ENCODE results near the gene DKKL1. TPM values are rescaled to one million over a fixed set of nuclear protein-coding genes. Genes with fewer than 3 reads are reported as not detected.
"Not testable (repeated sequence)": the region's sequence is repeated elsewhere in the genome, so short reads cannot be mapped to it uniquely, and the experiment has no call there.

DKKL1 gene
- total RNA-seq, 6 donors from 2014 or later, result 0.40 to 0.69 (median 0.61) TPM; not detected in 3

DNA sequence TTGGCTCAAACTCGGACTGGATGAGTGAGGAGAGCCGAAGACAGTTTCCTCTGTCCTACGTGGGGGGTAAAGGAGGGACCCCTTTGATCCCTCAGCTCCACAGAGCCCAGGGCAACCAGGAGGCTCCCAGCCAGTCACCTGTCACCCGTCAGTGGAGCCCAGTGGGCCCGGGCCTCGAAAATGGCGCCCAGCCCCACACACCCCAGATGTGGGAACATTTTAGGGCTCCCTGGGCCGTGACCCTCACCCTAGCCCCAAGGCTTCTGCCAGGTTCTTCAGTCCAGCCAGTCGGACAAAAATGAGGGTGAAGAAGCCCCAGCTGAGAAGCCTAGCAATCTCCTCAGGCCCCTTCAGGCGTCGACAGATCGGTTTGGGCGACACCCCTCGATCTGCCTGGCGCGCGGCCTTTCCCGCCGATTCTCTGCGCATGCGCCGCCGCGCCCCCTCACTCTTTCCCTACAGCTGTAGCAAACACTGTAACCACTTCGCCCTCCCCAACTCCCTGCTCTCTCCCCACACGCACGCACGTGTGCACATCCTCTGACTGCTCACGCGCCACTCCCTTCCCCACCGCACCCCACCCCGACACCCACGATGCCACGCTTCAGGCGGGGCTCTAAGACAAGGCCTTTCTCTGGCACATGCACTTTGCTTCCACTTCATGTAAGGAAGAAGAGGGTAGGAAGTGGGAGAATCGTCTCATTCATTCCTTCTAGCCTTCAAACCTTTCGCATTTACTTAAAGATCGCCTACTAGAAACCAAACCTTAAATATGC lies 38.7 kb upstream of the DKKL1 start, which contains the start of gene SLC6A16:
Gene SLC6A16, minus strand, starts transcription at position 391 of the 776 bp plus-strand sequence. CDS start 13,844 bp downstream, outside the sequence.
- H3K27me3 ChIP-seq, result no peaks in the 10 kb centered on the region
- no peaks in the 10 kb centered on the region for H3K9me3 ChIP-seq
- no peak within 1 kb of the TSS for H3K4me3 ChIP-seq
- no peak within 1 kb of the TSS for H3K27ac ChIP-seq
- peaks cover 0 to 3% (median under 1%) of the 10 kb centered on the region in 4 donors for H3K36me3 ChIP-seq
- 94% methylated on average over 32 to 38 of the region's 38 CpGs for WGBS, 2 donors
- DNase-seq (peak in 1 of 2 donors; percentile 69), ATAC-seq (ENCODE audit: low FRiP score in 2 of 2) (peak in 1 of 2 donors; percentile 53)
- TF ChIP-seq POLR2A (IDR thresholded peaks at IDR 0.05) (no peak), POLR2AphosphoS5 (IDR thresholded peaks at IDR 0.05) (no peak), EP300 (IDR thresholded peaks at IDR 0.05) (no peak)
- TF ChIP-seq, protein P1, sequence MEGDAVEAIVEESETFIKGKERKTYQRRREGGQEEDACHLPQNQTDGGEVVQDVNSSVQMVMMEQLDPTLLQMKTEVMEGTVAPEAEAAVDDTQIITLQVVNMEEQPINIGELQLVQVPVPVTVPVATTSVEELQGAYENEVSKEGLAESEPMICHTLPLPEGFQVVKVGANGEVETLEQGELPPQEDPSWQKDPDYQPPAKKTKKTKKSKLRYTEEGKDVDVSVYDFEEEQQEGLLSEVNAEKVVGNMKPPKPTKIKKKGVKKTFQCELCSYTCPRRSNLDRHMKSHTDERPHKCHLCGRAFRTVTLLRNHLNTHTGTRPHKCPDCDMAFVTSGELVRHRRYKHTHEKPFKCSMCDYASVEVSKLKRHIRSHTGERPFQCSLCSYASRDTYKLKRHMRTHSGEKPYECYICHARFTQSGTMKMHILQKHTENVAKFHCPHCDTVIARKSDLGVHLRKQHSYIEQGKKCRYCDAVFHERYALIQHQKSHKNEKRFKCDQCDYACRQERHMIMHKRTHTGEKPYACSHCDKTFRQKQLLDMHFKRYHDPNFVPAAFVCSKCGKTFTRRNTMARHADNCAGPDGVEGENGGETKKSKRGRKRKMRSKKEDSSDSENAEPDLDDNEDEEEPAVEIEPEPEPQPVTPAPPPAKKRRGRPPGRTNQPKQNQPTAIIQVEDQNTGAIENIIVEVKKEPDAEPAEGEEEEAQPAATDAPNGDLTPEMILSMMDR (IDR thresholded peaks at IDR 0.05), result no peak
- no peaks in the 10 kb centered on the region for H3K4me1 ChIP-seq

DNA sequence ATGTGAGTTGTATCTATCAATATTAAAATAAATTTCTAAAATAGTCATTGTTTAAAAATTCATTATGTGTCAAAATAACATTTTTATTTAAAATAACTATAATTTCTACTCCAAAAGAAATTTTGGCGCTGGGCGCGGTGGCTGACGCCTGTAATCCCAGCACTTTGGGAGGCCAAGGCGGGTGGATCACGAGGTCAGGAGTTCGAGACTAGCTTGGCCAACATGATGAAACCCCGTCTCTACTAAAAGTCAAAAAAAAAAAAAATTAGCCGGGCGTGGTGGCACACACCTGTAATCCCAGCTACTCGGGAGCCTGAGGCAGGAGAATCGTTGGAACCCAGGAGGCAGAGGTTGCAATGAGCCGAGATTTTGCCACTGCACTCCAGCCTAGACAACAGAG lies 37.9 kb upstream of the DKKL1 start:
- ATAC-seq (ENCODE audit: low FRiP score in 2 of 2); DNase-seq; H3K27ac ChIP-seq; H3K9me3 ChIP-seq; H3K4me1 ChIP-seq; H3K27me3 ChIP-seq; H3K4me3 ChIP-seq: not testable (repeated sequence)
- peaks cover 0 to 11% (median 4%) of the 10 kb centered on the region in 4 donors for H3K36me3 ChIP-seq
- WGBS, 2 donors, result 95% methylated on average over 13 of the region's 13 CpGs

DNA sequence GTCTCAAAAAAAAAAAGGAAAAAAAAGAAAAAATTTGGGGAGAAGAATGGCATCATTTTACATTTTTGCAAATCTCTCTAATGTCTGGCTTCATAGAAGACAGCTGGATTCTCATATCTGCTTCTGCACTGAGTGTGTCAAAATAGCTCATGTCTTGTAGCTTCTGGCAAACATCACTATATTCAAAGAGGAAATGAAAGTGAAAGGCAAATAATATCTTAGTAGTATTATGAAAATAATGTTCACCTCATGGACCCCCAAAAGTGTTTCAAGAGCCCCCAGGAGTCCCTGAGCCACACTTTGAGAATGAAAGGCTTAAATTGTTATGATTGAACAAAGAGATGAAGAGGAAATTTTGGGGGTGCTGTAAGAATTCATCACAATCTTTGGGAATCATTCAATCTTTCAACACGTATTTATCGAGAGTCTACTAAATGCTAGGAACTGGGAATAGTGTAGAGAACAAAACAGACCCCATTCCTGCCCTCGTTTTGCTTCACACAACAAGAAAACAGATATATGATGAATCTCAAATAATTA lies 37.4 kb upstream of the DKKL1 start:
- no peaks in the 10 kb centered on the region for H3K4me1 ChIP-seq
- no peak overlapping the region for H3K27ac ChIP-seq
- ATAC-seq (ENCODE audit: low FRiP score in 2 of 2) (no peak), DNase-seq (no peak)
- TF ChIP-seq POLR2AphosphoS5 (IDR thresholded peaks at IDR 0.05) (no peak), EP300 (IDR thresholded peaks at IDR 0.05) (no peak), POLR2A (IDR thresholded peaks at IDR 0.05) (no peak)
- TF ChIP-seq, protein P1 (IDR thresholded peaks at IDR 0.05), result no peak
- no peaks in the 10 kb centered on the region for H3K27me3 ChIP-seq
- no peak overlapping the region for H3K4me3 ChIP-seq
- H3K36me3 ChIP-seq, result peaks cover 0 to 11% (median 7%) of the 10 kb centered on the region in 4 donors
- H3K9me3 ChIP-seq, result no peaks in the 10 kb centered on the region
- WGBS, 2 donors, result 89 to 96% methylated on average over 3 of the region's 3 CpGs

DNA sequence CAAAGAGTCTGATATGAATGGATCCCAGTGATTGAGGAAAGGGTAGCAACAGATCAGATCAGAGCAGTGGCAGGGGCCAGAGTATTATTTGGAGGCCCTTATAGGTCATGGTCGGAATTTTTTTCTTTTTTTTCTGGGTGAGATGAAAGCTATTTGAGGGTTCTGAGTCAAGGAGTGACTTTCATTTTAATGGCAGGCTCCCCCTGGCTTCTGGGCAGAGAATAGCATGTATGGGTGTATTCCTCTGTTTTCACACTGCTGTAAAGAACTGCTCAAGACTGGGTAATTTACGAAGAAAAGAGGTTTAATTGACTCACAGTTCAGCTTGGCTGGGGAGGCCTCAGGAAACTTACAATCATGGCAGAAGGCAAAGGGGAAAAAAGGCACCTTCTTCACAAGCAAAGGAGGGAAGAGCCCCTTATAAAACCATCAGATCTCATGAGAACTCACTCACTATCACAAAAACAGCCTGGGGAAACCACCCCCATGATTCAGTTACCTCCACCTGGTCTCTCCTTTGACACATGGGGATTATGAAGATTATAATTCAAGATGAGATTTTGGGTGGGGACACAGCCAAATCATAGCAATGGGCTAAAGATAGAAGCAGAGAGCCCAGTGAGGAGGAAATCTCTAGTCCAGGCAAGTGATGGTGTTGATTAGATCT lies 35.7 kb upstream of the DKKL1 start:
- no peak overlapping the region for H3K4me3 ChIP-seq
- TF ChIP-seq POLR2AphosphoS5 (IDR thresholded peaks at IDR 0.05), result no peak
- TF ChIP-seq, protein P1 (IDR thresholded peaks at IDR 0.05), result peak in 5 of 6 experiments; percentile 52 to 63 (median 55)
- H3K9me3 ChIP-seq, result no peaks in the 10 kb centered on the region
- DNase-seq (no peak), ATAC-seq (ENCODE audit: low FRiP score in 2 of 2) (peak in 1 of 2 donors; percentile 52)
- H3K4me1 ChIP-seq, result peaks cover 0 to under 1% (median 0%) of the 10 kb centered on the region in 4 donors
- peaks cover 0 to 11% (median 10%) of the 10 kb centered on the region in 4 donors for H3K36me3 ChIP-seq
- 55 to 57% methylated on average over 2 of the region's 2 CpGs for WGBS, 2 donors
- H3K27me3 ChIP-seq, result no peaks in the 10 kb centered on the region
- H3K27ac ChIP-seq, result no peak overlapping the region

DNA sequence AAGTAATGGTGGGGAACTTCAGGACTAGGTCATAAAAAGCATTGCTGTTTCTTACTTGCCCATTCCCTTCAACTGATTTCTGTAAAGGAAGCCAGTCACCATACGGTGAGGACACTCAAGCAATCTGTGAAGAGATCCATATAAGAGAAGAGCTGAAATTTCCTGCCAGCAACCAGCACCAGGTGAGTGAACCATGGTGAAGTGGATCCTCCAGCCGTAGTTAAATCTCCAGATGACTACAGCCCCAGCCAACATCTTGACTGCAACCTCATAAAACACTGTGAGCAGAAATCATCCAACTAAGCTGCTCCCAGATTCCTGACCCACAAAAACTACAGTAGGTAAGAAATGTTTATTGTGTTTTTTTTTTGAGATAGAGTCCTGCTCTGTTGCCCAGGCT lies 34.9 kb upstream of the DKKL1 start:
- Histone ChIP-seq H3K9me3 (no peaks in the 10 kb centered on the region), H3K27ac (no peak overlapping the region), H3K36me3 (peaks cover 0 to 11% (median 10%) of the 10 kb centered on the region in 4 donors), H3K4me3 (no peak overlapping the region), H3K27me3 (no peaks in the 10 kb centered on the region), H3K4me1 (peaks cover 5 to 8% (median 6%) of the 10 kb centered on the region in 4 donors)
- DNase-seq (no peak), ATAC-seq (ENCODE audit: low FRiP score in 2 of 2) (no peak)
- TF ChIP-seq EP300 (IDR thresholded peaks at IDR 0.05) (no peak), POLR2A (IDR thresholded peaks at IDR 0.05) (no peak), POLR2AphosphoS5 (IDR thresholded peaks at IDR 0.05) (no peak)
- TF ChIP-seq, protein P1 (IDR thresholded peaks at IDR 0.05), result no peak
- 74 to 92% methylated on average over 2 of the region's 2 CpGs for WGBS, 2 donors

DNA sequence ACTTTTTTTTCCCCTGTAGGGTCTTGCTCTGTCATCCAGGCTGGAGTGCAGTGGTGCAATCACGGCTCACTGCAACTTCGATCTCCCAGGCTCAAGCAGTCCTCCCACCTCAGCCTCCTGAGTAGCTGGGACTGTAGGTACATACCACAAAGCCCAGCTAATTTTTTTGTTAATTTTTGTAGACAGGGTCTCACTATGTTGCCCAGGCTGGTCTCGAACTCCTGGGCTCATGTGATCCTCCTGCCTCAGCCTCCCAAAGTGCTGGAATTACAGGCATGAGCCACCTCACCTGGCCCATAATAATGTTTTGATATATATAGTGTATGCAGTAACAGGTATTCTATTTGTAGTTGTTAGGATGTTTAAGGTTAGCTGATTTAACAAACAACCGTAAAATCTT lies 32.5 kb upstream of the DKKL1 start:
- not testable (repeated sequence) for ATAC-seq (ENCODE audit: low FRiP score in 2 of 2); H3K9me3 ChIP-seq; DNase-seq; H3K4me3 ChIP-seq; H3K27ac ChIP-seq; H3K27me3 ChIP-seq
- H3K36me3 ChIP-seq, result peaks cover 0 to 11% (median 10%) of the 10 kb centered on the region in 4 donors
- 95 to 96% methylated on average over 4 of the region's 4 CpGs for whole genome bisulfite sequencing, 2 donors
- H3K4me1 ChIP-seq, result peaks cover 12 to 25% (median 14%) of the 10 kb centered on the region in 4 donors
